GM23338 (cell line): ENCODE measurements around the gene LTBP4. TPM values are rescaled to one million over a fixed set of nuclear protein-coding genes. Genes with fewer than 3 reads are reported as not detected.

Experiments
- ATAC-seq: fragments of 200-7000 bp; cut with Tn5 transposase; 3 replicates; pipeline ENCODE4 v1.9.1; 2020
- DNase-seq: peaks from one replicate; pipeline ENCODE4 v3.0.0-alpha.2; 2015; ENCODE audit warnings: low spot score
- H2AFZ ChIP-seq: fragments of 200-600 bp; sonication (generic); 2 replicates; pipeline ENCODE4 v1.8.0; 2016; ENCODE audit warnings: antibody characterized with exemption, mild to moderate bottlenecking, moderate library complexity
- H3F3A ChIP-seq: fragments of 200-600 bp; sonication (generic); replicated peaks from 2 replicates; pipeline ENCODE4 v1.8.0; 2017; ENCODE audit warnings: antibody characterized with exemption, mixed run types, low read depth
- H3K27ac ChIP-seq: fragments of 200-600 bp; sonication (generic); 2 replicates; pipeline ENCODE4 v1.6.1; 2016; ENCODE audit warnings: low read depth
- H3K27me3 ChIP-seq: fragments of 200-600 bp; sonication (generic); 2 replicates; pipeline ENCODE4 v1.8.0; 2016; ENCODE audit warnings: mild to moderate bottlenecking, mixed run types, moderate library complexity; ENCODE audit not compliant: insufficient read depth
- H3K36me3 ChIP-seq: fragments of 200-600 bp; sonication (generic); 2 replicates; pipeline ENCODE4 v1.8.0; 2016; ENCODE audit warnings: mild to moderate bottlenecking; ENCODE audit not compliant: insufficient read depth
- H3K4me1 ChIP-seq: fragments of 200-600 bp; sonication (generic); 2 replicates; pipeline ENCODE4 v1.8.0; 2016; ENCODE audit warnings: mild to moderate bottlenecking, moderate library complexity; ENCODE audit not compliant: insufficient read depth
- H3K4me2 ChIP-seq: fragments of 200-600 bp; sonication (generic); 2 replicates; pipeline ENCODE4 v1.7.1; 2017; ENCODE audit warnings: mixed run types
- H3K4me3 ChIP-seq: fragments of 200-600 bp; sonication (generic); 2 replicates; pipeline ENCODE4 v1.6.1; 2016; ENCODE audit warnings: mixed run types
- H3K79me2 ChIP-seq: fragments of 200-600 bp; sonication (generic); replicated peaks from 2 replicates; pipeline ENCODE4 v1.8.0; 2017; ENCODE audit warnings: mild to moderate bottlenecking; ENCODE audit not compliant: insufficient read depth
- H3K9me2 ChIP-seq: fragments of 200-600 bp; sonication (generic); 2 replicates; pipeline ENCODE4 v1.8.0; 2017; ENCODE audit not compliant: insufficient read depth
- H4K20me1 ChIP-seq: fragments of 200-600 bp; sonication (generic); replicated peaks from 2 replicates; pipeline ENCODE4 v1.8.0; 2017; ENCODE audit warnings: mild to moderate bottlenecking; ENCODE audit not compliant: insufficient read depth
- H3K27ac Mint-ChIP-seq: 2 replicates; pipeline ENCODE4 v1.8.0; 2020; ENCODE audit warnings: inconsistent platforms, mild to moderate bottlenecking, moderate library complexity, mixed read lengths
- H3K27me3 Mint-ChIP-seq: 3 replicates; pipeline ENCODE4 v1.8.0; 2022; ENCODE audit warnings: low read depth, mild to moderate bottlenecking, moderate library complexity, mixed read lengths, inconsistent platforms; ENCODE audit not compliant: insufficient read depth, poor library complexity
- H3K36me3 Mint-ChIP-seq: 3 replicates; pipeline ENCODE4 v1.8.0; 2021; ENCODE audit warnings: low read depth, mild to moderate bottlenecking, inconsistent platforms, moderate library complexity, mixed read lengths
- H3K4me1 Mint-ChIP-seq: 3 replicates; pipeline ENCODE4 v1.8.0; 2020; ENCODE audit warnings: mild to moderate bottlenecking, inconsistent platforms, mixed read lengths
- H3K4me3 Mint-ChIP-seq: 3 replicates; pipeline ENCODE4 v1.8.0; 2021; ENCODE audit warnings: moderate library complexity, mild to moderate bottlenecking, inconsistent platforms, mixed read lengths
- H3K9me3 Mint-ChIP-seq: 3 replicates; pipeline ENCODE4 v1.8.0; 2020; ENCODE audit warnings: moderate library complexity, mild to moderate bottlenecking, inconsistent platforms, mixed read lengths
- CREB1 ChIP-seq: fragments of 250-450 bp; sonication (Bioruptor Pico); IDR thresholded peaks from 2 replicates; pipeline ENCODE4 v1.5.0; 2020; ENCODE audit warnings: low read depth, mild to moderate bottlenecking, moderate library complexity
- ETS1 ChIP-seq: IDR thresholded peaks from 2 replicates; pipeline ENCODE4 v1.6.1; 2016; ENCODE audit warnings: antibody characterized with exemption
- EZH2phosphoT487 ChIP-seq: fragments of 200-600 bp; sonication (generic); IDR thresholded peaks from one replicate; pipeline ENCODE4 v1.8.1; 2018; ENCODE audit warnings: antibody characterized with exemption; ENCODE audit not compliant: unreplicated experiment
- JUNB ChIP-seq: IDR thresholded peaks from one replicate; pipeline ENCODE4 v1.6.1; 2016; ENCODE audit warnings: antibody characterized with exemption; ENCODE audit not compliant: unreplicated experiment
- NANOG ChIP-seq: IDR thresholded peaks from 2 replicates; pipeline ENCODE4 v1.6.1; 2016; ENCODE audit warnings: antibody characterized with exemption, borderline replicate concordance
- POLR2AphosphoS5 ChIP-seq: IDR thresholded peaks from 2 replicates; pipeline ENCODE4 v1.6.1; 2016; ENCODE audit warnings: antibody characterized with exemption, low read depth
- REST ChIP-seq: IDR thresholded peaks from one replicate; pipeline ENCODE4 v1.6.1; 2018; ENCODE audit warnings: antibody characterized with exemption; ENCODE audit not compliant: unreplicated experiment
- STAT1 ChIP-seq: IDR thresholded peaks from one replicate; pipeline ENCODE4 v1.6.1; 2016; ENCODE audit warnings: antibody characterized with exemption; ENCODE audit not compliant: unreplicated experiment
- ZNF114 ChIP-seq: fragments of 250-450 bp; sonication (Bioruptor Pico); IDR thresholded peaks from 2 replicates; pipeline ENCODE4 v1.5.0; 2020; ENCODE audit warnings: mild to moderate bottlenecking, moderate library complexity
- ZNF331 ChIP-seq: fragments of 250-450 bp; sonication (Bioruptor Pico); IDR thresholded peaks from 2 replicates; pipeline ENCODE4 v1.5.0; 2020; ENCODE audit warnings: low read depth, mild to moderate bottlenecking, moderate library complexity
- polyA plus RNA-seq: library from polyadenylated mRNA; unstranded; fragments of >200 nt; fragmentation: Nextera tagmentation; extraction: Ambion mirVana; gene quantifications from 2 replicates; pipeline ENCODE4 v1.2.1, GENCODE V29; 2016
- total RNA-seq: library from RNA; depleted of rRNA; stranded (reverse); fragments of >200 nt; shearing (Covaris generic); gene quantifications from 2 replicates; pipeline ENCODE4 v1.2.3, GENCODE V29; 2014
- TF ChIP-seq, protein P1 (sequence below): fragments of 250-450 bp; sonication (Bioruptor Pico); IDR thresholded peaks from 2 replicates; pipeline ENCODE4 v1.5.0; 2020; ENCODE audit warnings: mild to moderate bottlenecking, moderate library complexity

Gene LTBP4
- total and polyA plus RNA-seq, 2 experiments from 2014 or later = 50.3 to 65.0 TPM

- Histone ChIP-seq H3F3A (no peaks in the 10 kb centered on the region), H3K79me2 (no peaks in the 10 kb centered on the region), H3K4me2 (peak overlapping the region; percentile 91), H3K9me2 (no peaks in the 10 kb centered on the region), H3K27ac (no peak overlapping the region), H3K4me3 (peak overlapping the region; percentile 79), H3K36me3 (no peaks in the 10 kb centered on the region), H3K27me3 (no peaks in the 10 kb centered on the region), H2AFZ (peak overlapping the region; percentile 98), H4K20me1 (no peaks in the 10 kb centered on the region), H3K4me1 (peaks cover 5% of the 10 kb centered on the region; the same call in 1 of the 2 replicates)
- Mint-ChIP-seq H3K36me3 (peaks cover 3% of the 10 kb centered on the region; the same call in 2 of the 3 replicates), H3K4me1 (peaks cover 4% of the 10 kb centered on the region; the same call in 2 of the 3 replicates), H3K4me3 (peak overlapping the region; percentile 84), H3K27me3 (peaks cover 10% of the 10 kb centered on the region), H3K9me3 (no peaks in the 10 kb centered on the region), H3K27ac (peak overlapping the region; percentile 77; the same call in 1 of the 2 replicates)
- no peak for TF ChIP-seq ZNF114 (CRISPR knock-in tag)
- TF ChIP-seq ZNF331 (CRISPR knock-in tag) = no peak
- TF ChIP-seq POLR2AphosphoS5 = no peak
- no peak for TF ChIP-seq NANOG
- no peak for TF ChIP-seq CREB1
- no peak for TF ChIP-seq EZH2phosphoT487
- TF ChIP-seq, protein P1, sequence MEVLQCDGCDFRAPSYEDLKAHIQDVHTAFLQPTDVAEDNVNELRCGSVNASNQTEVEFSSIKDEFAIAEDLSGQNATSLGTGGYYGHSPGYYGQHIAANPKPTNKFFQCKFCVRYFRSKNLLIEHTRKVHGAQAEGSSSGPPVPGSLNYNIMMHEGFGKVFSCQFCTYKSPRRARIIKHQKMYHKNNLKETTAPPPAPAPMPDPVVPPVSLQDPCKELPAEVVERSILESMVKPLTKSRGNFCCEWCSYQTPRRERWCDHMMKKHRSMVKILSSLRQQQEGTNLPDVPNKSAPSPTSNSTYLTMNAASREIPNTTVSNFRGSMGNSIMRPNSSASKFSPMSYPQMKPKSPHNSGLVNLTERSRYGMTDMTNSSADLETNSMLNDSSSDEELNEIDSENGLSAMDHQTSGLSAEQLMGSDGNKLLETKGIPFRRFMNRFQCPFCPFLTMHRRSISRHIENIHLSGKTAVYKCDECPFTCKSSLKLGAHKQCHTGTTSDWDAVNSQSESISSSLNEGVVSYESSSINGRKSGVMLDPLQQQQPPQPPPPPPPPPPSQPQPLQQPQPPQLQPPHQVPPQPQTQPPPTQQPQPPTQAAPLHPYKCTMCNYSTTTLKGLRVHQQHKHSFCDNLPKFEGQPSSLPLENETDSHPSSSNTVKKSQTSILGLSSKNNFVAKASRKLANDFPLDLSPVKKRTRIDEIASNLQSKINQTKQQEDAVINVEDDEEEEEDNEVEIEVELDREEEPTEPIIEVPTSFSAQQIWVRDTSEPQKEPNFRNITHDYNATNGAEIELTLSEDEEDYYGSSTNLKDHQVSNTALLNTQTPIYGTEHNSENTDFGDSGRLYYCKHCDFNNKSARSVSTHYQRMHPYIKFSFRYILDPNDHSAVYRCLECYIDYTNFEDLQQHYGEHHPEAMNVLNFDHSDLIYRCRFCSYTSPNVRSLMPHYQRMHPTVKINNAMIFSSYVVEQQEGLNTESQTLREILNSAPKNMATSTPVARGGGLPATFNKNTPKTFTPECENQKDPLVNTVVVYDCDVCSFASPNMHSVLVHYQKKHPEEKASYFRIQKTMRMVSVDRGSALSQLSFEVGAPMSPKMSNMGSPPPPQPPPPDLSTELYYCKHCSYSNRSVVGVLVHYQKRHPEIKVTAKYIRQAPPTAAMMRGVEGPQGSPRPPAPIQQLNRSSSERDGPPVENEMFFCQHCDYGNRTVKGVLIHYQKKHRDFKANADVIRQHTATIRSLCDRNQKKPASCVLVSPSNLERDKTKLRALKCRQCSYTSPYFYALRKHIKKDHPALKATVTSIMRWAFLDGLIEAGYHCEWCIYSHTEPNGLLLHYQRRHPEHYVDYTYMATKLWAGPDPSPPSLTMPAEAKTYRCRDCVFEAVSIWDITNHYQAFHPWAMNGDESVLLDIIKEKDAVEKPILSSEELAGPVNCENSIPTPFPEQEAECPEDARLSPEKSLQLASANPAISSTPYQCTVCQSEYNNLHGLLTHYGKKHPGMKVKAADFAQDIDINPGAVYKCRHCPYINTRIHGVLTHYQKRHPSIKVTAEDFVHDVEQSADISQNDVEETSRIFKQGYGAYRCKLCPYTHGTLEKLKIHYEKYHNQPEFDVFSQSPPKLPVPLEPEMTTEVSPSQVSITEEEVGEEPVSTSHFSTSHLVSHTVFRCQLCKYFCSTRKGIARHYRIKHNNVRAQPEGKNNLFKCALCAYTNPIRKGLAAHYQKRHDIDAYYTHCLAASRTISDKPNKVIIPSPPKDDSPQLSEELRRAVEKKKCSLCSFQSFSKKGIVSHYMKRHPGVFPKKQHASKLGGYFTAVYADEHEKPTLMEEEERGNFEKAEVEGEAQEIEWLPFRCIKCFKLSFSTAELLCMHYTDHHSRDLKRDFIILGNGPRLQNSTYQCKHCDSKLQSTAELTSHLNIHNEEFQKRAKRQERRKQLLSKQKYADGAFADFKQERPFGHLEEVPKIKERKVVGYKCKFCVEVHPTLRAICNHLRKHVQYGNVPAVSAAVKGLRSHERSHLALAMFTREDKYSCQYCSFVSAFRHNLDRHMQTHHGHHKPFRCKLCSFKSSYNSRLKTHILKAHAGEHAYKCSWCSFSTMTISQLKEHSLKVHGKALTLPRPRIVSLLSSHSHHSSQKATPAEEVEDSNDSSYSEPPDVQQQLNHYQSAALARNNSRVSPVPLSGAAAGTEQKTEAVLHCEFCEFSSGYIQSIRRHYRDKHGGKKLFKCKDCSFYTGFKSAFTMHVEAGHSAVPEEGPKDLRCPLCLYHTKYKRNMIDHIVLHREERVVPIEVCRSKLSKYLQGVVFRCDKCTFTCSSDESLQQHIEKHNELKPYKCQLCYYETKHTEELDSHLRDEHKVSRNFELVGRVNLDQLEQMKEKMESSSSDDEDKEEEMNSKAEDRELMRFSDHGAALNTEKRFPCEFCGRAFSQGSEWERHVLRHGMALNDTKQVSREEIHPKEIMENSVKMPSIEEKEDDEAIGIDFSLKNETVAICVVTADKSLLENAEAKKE (CRISPR knock-in tag) = no peak
- no peak for TF ChIP-seq ETS1
- TF ChIP-seq JUNB = no peak
- no peak for TF ChIP-seq REST
- no peak for TF ChIP-seq STAT1
- peak; percentile 30 for ATAC-seq
- DNase-seq = no peak
Observed at GRCh38 chr19:40663695-40664692, 62.8 kb downstream of the LTBP4 start.
